GM21390 (cell line): ENCODE measurements around the gene DPM2.

Experiments
- ATAC-seq: cut with Tn5 transposase; IDR thresholded peaks from one replicate; pipeline ENCODE4 v1.9.1; 2021; ENCODE audit not compliant: unreplicated experiment

Gene DPM2

GRCh38 chr9:127903557-127904475, 33.8 kb downstream of the DPM2 start:
- ATAC-seq, result peak; percentile 29

GRCh38 chr9:127899128-127899943, 38.3 kb downstream of the DPM2 start, which contains the start of gene ST6GALNAC6:
ST6GALNAC6 (minus strand) TSS chr9:127899603; CDS start chr9:127897981, 1,622 bp downstream.
- peak; percentile 63 for ATAC-seq

DNA sequence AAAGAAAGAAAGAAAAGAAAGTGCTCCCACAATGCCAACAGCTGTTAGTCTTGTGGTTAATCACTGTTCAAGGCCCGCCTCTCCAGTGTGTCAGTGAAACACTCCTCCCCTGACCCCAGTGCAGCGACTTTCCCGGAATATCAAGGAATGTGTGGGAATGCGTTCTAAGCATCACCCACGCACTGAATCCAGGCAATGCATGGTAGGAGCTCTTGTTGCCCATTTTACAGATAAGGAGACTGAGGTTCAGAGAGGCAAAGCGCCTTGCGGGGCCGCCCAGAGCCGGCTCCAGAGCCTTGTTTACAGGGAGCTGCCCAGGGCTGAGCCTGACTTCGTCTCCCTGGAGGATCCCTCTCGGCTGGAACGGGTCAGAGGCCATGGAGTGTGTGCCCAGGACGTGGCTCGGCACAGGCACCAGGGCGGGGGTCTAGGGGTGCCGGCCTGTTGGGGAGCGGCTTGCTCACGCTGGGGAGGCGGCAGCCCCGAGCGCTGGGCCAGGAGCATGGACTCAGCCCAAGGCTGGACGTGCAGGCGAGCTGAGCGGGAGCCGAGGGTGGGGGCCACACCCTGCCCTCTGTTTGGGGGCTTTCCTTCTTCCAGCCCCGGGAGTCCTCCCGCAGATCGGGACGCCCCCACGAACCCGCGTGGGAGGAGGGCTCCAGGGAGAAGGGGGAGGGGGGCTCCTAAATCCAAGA, 39.1 kb downstream of the DPM2 start:
- ATAC-seq, result no peak

DNA sequence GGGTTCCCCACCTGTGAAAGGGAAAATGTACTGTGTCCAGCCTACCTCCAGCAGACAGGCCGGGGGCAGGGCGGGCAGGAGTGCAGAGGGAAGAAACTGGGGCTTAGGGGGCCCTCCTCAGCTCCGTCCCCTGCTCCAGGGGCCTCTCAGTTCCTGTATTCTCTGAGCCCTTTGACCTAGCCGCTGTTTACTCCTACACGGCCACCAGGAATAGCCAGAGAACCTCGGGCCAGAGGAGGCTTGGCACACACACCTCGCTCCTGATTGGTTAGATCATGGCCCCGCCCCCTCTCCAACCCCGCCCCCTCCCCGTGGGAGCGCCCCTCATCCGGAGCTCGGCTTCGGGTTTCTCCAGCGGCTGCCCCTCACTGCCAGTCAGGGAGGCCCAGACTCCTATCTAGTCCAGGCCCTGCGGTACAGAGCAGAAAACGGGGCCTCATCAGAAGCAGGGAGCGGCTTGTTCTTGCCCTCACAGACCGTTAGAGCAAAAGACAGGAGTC, 40.4 kb downstream of the DPM2 start:
- ATAC-seq, result no peak

DNA sequence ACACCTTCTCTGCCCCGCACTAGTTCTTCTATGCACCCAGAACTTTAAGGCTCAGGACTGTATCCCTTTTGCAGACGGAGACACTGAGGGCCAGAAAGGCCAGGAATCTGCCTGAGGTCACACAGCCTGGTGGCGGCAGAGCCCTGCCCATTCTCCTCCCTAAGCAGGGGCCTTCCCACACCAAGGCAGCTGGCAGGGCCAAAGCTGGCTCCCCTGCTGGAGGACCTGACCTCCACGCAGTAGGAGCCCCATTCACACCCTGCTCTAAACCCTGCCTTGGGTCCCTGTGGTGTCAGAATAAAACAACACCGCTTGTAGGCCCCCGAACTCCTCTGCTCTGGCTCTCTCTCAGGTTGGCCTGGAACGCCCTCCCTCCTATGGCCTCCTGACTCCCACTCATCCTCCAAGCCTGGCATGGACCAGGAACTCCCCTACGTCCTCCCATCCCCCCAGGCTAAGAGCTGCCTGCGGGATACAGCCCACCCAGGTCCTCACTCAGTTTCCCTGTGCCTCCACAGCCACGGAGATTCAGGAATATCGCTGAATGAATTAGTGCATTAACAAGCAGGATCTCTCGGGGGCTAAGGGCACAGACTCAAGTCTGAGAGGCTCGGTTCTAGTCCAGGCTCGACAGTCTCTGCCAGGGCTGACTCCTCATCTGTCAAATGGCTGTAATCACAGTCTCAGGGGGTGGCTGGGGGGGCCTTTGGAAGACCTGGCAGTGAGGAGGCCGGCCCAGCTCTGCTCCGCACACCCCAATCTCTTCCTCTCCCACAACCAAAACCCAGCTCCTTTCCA, 41.1 kb downstream of the DPM2 start:
- no peak for ATAC-seq

DNA sequence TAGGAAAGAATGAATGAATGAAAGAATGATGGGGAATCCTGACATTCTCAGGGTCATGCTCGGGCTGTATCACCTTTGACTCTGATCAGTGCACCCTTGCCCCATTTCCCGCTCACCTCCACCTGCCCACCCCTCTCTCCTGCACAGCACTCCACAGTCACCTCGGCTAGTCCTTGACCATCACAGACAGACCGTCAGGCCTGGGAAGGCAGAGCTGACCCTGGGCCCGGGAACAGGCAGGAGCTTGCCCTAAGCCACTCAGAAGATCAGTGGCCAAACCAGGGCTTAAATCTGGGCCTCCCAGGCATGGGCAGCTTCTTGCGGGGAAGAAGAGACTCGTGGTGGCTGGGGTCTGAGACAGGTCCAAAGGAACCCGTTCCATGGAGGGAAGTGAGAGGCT, 41.8 kb downstream of the DPM2 start:
- ATAC-seq, result no peak

DNA sequence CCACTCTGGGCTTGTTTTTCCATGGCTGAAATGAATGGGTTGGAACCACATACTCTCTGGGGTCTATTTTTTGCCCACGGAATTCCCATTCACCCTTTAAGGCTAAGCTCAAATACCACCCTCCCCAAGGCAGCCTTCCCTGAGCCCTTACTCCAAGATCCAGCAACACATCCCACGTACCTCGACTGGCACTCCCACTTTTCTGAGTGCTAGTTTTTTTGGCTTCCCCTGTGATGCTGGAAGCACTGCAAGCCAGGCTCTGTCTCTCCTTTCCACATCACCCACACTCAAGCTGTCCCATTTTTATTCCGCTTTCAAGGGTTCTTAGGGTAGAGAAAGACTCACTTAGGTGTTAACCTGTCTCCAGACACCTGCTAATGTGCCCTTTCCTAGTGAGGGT, 44.3 kb downstream of the DPM2 start:
- ATAC-seq, result no peak

DNA sequence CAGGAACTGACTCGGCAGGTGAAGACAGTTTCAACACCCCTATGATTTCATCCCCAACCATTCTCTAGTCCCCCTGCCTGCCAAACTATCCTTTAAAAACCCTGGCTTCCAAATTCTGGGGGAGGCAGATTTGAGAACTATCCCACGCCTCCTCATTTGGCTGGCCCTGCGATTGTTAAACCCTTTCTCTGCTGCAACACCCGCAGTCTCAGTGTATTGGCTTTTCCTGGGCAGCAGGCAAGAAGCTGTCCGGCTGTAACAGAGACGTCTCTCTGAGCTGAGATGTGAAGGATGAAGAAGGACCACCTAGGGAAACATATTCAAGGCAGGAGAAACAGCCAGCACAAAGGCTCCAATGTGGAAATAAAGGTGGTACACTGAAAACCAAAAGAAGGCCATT, 44.8 kb downstream of the DPM2 start:
- no peak for ATAC-seq

GRCh38 chr9:127890053-127890452, 47.6 kb downstream of the DPM2 start:
- ATAC-seq, result no peak

DNA sequence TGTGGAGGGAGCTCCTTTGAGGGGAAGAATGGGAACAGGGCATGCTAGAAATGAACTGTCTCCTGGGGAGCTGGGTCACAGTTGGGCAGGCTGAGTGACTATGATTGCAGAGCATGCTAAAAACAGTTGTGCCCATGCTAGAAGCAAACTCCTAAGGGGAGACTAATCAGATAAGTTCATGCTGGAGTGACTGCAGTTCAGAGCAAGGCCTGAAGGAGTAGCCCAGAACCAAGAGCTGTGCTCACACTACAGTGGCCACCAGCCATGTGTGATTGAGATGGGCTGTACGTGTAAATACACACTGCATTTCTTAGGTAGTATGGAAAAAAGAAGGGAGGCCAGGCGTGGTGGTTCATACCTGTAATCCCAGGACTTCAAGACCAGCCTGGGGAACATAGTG, 49.9 kb downstream of the DPM2 start:
- no peak for ATAC-seq

GRCh38 chr9:127886401-127886972, 51.2 kb downstream of the DPM2 start:
- no peak for ATAC-seq

DNA sequence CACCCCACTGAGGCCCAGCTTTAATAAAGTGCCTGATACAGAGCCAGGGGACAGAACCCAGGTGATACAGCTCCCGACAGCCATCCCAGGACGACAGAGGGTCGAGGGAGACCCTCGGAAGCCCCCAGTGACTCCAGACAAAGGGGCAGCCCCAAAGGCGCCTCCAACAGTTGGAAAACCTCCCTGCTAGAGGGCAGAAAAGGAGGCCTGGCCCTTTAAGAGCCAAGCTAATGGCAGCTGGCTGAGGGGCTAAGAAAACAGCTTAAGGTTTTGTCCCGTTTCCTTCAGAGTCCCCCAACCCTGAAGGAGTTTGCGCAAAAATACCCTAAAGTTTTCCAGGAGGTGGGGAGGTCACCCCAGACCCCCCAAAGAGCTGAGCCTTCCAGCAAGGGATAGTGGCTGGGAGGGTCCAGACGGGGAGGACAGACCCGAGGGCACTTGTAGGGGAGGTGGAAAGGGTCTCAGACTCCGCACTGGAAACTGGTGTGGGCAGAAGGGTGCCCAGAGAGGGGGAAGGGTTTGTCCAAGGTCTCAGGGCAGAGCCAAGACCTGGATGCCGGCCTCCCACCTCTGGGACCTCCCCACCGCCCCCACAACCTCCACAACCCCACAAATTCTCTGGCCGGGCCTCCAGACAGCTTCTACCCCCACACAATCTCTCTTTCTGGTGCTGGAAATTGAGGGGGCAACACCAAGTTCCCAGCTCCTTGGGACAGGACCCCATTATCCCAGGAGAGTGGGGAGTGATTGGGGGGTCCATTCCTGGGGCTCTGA, 52.0 kb downstream of the DPM2 start:
- ATAC-seq, result no peak
